K562 (cell line): Measurements from ENCODE around the gene DCST1. TPM values are rescaled to one million over a fixed set of nuclear protein-coding genes. Genes with fewer than 3 reads are reported as not detected.
A peak's percentile ranks its signal among the peaks of the same experiment; 100 is the strongest.

Experiments used
- ATAC-seq: fragments of 200-7000 bp; cut with Tn5 transposase; 3 replicates; pipeline ENCODE4 v1.9.1; 2020; ENCODE audit warnings: moderate library complexity
- BruUV-seq: library from RNA; stranded (reverse); fragments of 400-500 nt; replicated peaks from 2 replicates; lab custom pipeline; 2021; lab: Mats Ljungman, UMichigan
- CTCF ChIA-PET: fragments of 300-600 bp; formaldehyde crosslinking; extraction: SDS; loops from one replicate; lab custom pipeline; 2021; ENCODE audit warnings: low intra/inter-chr PET ratio; lab: Yijun Ruan, JAX
- POLR2A ChIA-PET: fragments of 300-600, 350-650 bp; sonication (Branson Sonifier 250); formaldehyde crosslinking; extraction: SDS; loops from one replicate; lab custom pipeline; 2021; ENCODE audit warnings: antibody characterized with exemption, inconsistent platforms; lab: Yijun Ruan, JAX
- DNase-seq, 4 experiments: peaks; one replicate each; pipeline versions ENCODE4 v3.0.0 to v3.0.0-alpha.2; 2011 to 2018; ENCODE audit warnings: low spot score in 3 of 4, mixed read lengths in 3 of 4; ENCODE audit errors: extremely low read depth in 1 of 4
- FAIRE-seq: peaks from 2 replicates; lab custom pipeline; 2011; peaks lifted over from hg19 to GRCh38; lab: Jason Lieb, UNC
- H2AFZ ChIP-seq: 2 replicates; pipeline ENCODE4 v1.6.0; 2011; ENCODE audit warnings: low read depth, low read length, control low read depth, inconsistent platforms
- H3K27ac ChIP-seq: fragments of 200-600 bp; 3 replicates; pipeline ENCODE4 v1.8.0; 2011; ENCODE audit warnings: low read depth, mild to moderate bottlenecking, control low read depth, inconsistent platforms, low read length, moderate library complexity, mixed read lengths; ENCODE audit errors: extremely low read depth
- H3K27me3 ChIP-seq, 2 experiments: fragments of 300-600 bp in 1 of 2; 2 replicates in 1 of 2; 3 replicates in 1 of 2; pipeline versions ENCODE4 v1.6.0 to v1.8.0; 2011; ENCODE audit warnings: inconsistent platforms in 2 of 2, low read length in 2 of 2, mild to moderate bottlenecking in 1 of 2, mixed read lengths in 1 of 2, moderate library complexity in 1 of 2; ENCODE audit not compliant: control insufficient read depth in 2 of 2, insufficient read depth in 2 of 2
- H3K36me3 ChIP-seq: fragments of 300-600 bp; 3 replicates; pipeline ENCODE4 v1.8.0; 2011; ENCODE audit warnings: mild to moderate bottlenecking, low read length, inconsistent platforms; ENCODE audit not compliant: control insufficient read depth, insufficient read depth
- H3K4me1 ChIP-seq, 2 experiments: fragments of 200-600 bp in 1 of 2; replicated peaks in 1 of 2; 2 replicates in 1 of 2; 3 replicates in 1 of 2; pipeline versions ENCODE4 v1.5.1 to v1.8.0; 2011; ENCODE audit warnings: inconsistent platforms in 2 of 2, low read length in 2 of 2, mild to moderate bottlenecking in 1 of 2, mixed read lengths in 1 of 2, moderate library complexity in 1 of 2; ENCODE audit not compliant: control insufficient read depth in 2 of 2, insufficient read depth in 2 of 2
- H3K4me2 ChIP-seq: 2 replicates; pipeline ENCODE4 v1.6.1; 2011; ENCODE audit warnings: low read length, control low read depth, inconsistent platforms, mixed read lengths; ENCODE audit not compliant: insufficient read depth
- H3K4me3 ChIP-seq: fragments of 200-600 bp; sonication (generic), shearing (Covaris generic); 2 replicates; pipeline ENCODE4 v1.5.1; 2016; ENCODE audit warnings: control low read depth, inconsistent platforms
- H3K79me2 ChIP-seq: fragments of 200-600 bp; 3 replicates; pipeline ENCODE4 v1.8.0; 2011; ENCODE audit warnings: low read length, inconsistent platforms; ENCODE audit not compliant: control insufficient read depth, insufficient read depth
- H3K9ac ChIP-seq, 2 experiments: 2 replicates each; pipeline versions ENCODE4 v1.6.0 to v1.6.1; 2011; ENCODE audit warnings: low read depth in 2 of 2, low read length in 2 of 2, control low read depth in 1 of 2, inconsistent platforms in 1 of 2, mild to moderate bottlenecking in 1 of 2, mixed read lengths in 1 of 2; ENCODE audit not compliant: insufficient read depth in 1 of 2
- H3K9me1 ChIP-seq: one replicate; pipeline ENCODE4 v1.6.0; 2011; ENCODE audit warnings: inconsistent platforms, mild to moderate bottlenecking, low read length, moderate library complexity; ENCODE audit not compliant: control insufficient read depth, insufficient read depth
- H3K9me3 ChIP-seq: replicated peaks from 2 replicates; pipeline ENCODE4 v1.5.1; 2011; ENCODE audit warnings: low read depth, low read length, inconsistent platforms; ENCODE audit not compliant: control insufficient read depth, insufficient read depth
- H4K20me1 ChIP-seq: replicated peaks from 2 replicates; pipeline ENCODE4 v1.6.1; 2011; ENCODE audit warnings: low read length, inconsistent platforms, mixed read lengths; ENCODE audit not compliant: control insufficient read depth, insufficient read depth
- BRD4 ChIP-seq: fragments of 200-600 bp; sonication (generic); IDR thresholded peaks from 2 replicates; pipeline ENCODE4 v1.6.1; 2017; ENCODE audit warnings: inconsistent platforms
- DPF2 ChIP-seq: fragments of 450-650 bp; IDR thresholded peaks from 2 replicates; pipeline ENCODE4 v1.6.1; 2016
- HLTF ChIP-seq: fragments of 450-650 bp; IDR thresholded peaks from 2 replicates; pipeline ENCODE4 v1.6.1; 2016
- MXI1 ChIP-seq: IDR thresholded peaks from 2 replicates; pipeline ENCODE4 v1.6.1; 2011; ENCODE audit warnings: low read depth, mild to moderate bottlenecking, improper control_type of control experiment, low read length
- POLR2AphosphoS5 ChIP-seq: IDR thresholded peaks from 2 replicates; pipeline ENCODE4 v1.6.1; 2011; ENCODE audit warnings: mild to moderate bottlenecking, low read depth, low read length, moderate library complexity; ENCODE audit not compliant: control insufficient read depth, insufficient read depth
- RBM22 ChIP-seq: fragments of 200-400 bp; formaldehyde crosslinking; IDR thresholded peaks from 2 replicates; pipeline ENCODE4 v1.6.1; 2018; ENCODE audit warnings: low read length, low read depth; ENCODE audit not compliant: poor library complexity, severe bottlenecking
- RCOR1 ChIP-seq, 2 experiments: IDR thresholded peaks; 2 replicates each; pipeline ENCODE4 v1.6.1; 2012; ENCODE audit warnings: low read depth in 2 of 2, low read length in 2 of 2, borderline replicate concordance in 1 of 2, improper control_type of control experiment in 1 of 2
- WGBS: fragments of 100-300 bp; shearing (Covaris generic); methylation state at CpG from one replicate; pipeline ENCODE4 v1.1.6; 2016; ENCODE audit warnings: low coverage, mixed read lengths; ENCODE audit not compliant: insufficient coverage; ENCODE audit errors: missing lambda C conversion rate; 5-methylcytosine and 5-hydroxymethylcytosine counted together
- in situ Hi-C: fragments of 300-500 bp; cut with MboI; formaldehyde crosslinking; loops from 4 replicates; pipeline ENCODE4 v1.15.0; 2018; ENCODE audit warnings: inconsistent platforms, mixed read lengths
- intact Hi-C: fragments of 100-400 bp; cut with micrococcal nuclease; formaldehyde crosslinking; loops from 2 replicates; pipeline ENCODE4 v1.14.2; 2022
- polyA plus RNA-seq, 8 experiments: library from polyadenylated mRNA; depleted of rRNA in 4 of 8; stranded (reverse) in 5 of 8; unstranded in 3 of 8; fragments of >200 nt; fragmentation: Nextera tagmentation in 2 of 8; fragmentation: Illumina TruSeq in 1 of 8; extraction: Ambion mirVana in 2 of 8; extraction: Trizol in 1 of 8; gene quantifications; 2 replicates each; pipeline versions ENCODE4 v1.2.1 to v1.2.3, GENCODE V29; 2011 to 2014; ENCODE audit warnings: inconsistent platforms in 1 of 8, missing spikeins in 1 of 8
- total RNA-seq, 7 experiments: library from RNA; depleted of rRNA in 6 of 7; stranded (reverse); fragments of >200 nt in 6 of 7; fragmentation: Illumina TruSeq in 2 of 7; extraction: Trizol in 2 of 7; gene quantifications; 2 replicates each; pipeline versions ENCODE4 v1.2.1 to v1.2.3, GENCODE V29; 2011 to 2021; ENCODE audit warnings: low replicate concordance in 1 of 7
- TF ChIP-seq, protein P1 (sequence below): fragments of 450-650 bp; IDR thresholded peaks from 2 replicates; pipeline ENCODE4 v1.6.1; 2018; ENCODE audit not compliant: partially characterized antibody
- TF ChIP-seq, protein P2 (sequence below), 3 experiments: IDR thresholded peaks in 2 of 3; conservative IDR thresholded peaks in 1 of 3; 2 replicates each; pipeline ENCODE4 v1.5.1; 2011 to 2012; ENCODE audit warnings: low read length in 3 of 3, mild to moderate bottlenecking in 3 of 3, control low read depth in 2 of 3, improper control_type of control experiment in 1 of 3, inconsistent platforms in 1 of 3, low read depth in 1 of 3, mixed read lengths in 1 of 3, moderate library complexity in 1 of 3; ENCODE audit not compliant: insufficient read depth in 2 of 3
- TF ChIP-seq, protein P3 (sequence below): sonication (generic); formaldehyde crosslinking; IDR thresholded peaks from 2 replicates; pipeline ENCODE4 v1.9.0; 2022; ENCODE audit warnings: mild to moderate bottlenecking, missing genetic modification reagents

DCST1 gene
- total and polyA plus RNA-seq, 9 of the 15 experiments (the other 6 are each of a cell fraction or from before 2014, with no cell fraction given): not detected

GRCh38 chr1:154988058-154988954 is 45.3 kb upstream of the DCST1 start:
- intact Hi-C loops: no loop called here
- in situ Hi-C loops: no loop called here
- H3K36me3 ChIP-seq: peaks cover 57% of the 10 kb centered on the region
- TF ChIP-seq BRD4 (no peak), HLTF (no peak), RBM22 (no peak), DPF2 (no peak), RCOR1 (IDR thresholded peaks at IDR 0.05; ENCODE audit: borderline replicate concordance in 1 of 2, low read depth in 2 of 2, low read length in 2 of 2) (0 out of 4 replicates have a peak, but pooled peaks of 1 of the 2 experiments have one; percentile 11), MXI1 (no peak), POLR2AphosphoS5 (peak; percentile 12; the same call in 1 of the 2 replicates)
- TF ChIP-seq, protein P1, sequence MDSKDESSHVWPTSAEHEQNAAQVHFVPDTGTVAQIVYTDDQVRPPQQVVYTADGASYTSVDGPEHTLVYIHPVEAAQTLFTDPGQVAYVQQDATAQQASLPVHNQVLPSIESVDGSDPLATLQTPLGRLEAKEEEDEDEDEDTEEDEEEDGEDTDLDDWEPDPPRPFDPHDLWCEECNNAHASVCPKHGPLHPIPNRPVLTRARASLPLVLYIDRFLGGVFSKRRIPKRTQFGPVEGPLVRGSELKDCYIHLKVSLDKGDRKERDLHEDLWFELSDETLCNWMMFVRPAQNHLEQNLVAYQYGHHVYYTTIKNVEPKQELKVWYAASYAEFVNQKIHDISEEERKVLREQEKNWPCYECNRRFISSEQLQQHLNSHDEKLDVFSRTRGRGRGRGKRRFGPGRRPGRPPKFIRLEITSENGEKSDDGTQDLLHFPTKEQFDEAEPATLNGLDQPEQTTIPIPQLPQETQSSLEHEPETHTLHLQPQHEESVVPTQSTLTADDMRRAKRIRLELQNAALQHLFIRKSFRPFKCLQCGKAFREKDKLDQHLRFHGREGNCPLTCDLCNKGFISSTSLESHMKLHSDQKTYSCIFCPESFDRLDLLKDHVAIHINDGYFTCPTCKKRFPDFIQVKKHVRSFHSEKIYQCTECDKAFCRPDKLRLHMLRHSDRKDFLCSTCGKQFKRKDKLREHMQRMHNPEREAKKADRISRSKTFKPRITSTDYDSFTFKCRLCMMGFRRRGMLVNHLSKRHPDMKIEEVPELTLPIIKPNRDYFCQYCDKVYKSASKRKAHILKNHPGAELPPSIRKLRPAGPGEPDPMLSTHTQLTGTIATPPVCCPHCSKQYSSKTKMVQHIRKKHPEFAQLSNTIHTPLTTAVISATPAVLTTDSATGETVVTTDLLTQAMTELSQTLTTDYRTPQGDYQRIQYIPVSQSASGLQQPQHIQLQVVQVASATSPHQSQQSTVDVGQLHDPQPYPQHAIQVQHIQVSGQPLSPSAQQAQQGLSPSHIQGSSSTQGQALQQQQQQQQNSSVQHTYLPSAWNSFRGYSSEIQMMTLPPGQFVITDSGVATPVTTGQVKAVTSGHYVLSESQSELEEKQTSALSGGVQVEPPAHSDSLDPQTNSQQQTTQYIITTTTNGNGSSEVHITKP: peak; percentile 43
- TF ChIP-seq, protein P2, sequence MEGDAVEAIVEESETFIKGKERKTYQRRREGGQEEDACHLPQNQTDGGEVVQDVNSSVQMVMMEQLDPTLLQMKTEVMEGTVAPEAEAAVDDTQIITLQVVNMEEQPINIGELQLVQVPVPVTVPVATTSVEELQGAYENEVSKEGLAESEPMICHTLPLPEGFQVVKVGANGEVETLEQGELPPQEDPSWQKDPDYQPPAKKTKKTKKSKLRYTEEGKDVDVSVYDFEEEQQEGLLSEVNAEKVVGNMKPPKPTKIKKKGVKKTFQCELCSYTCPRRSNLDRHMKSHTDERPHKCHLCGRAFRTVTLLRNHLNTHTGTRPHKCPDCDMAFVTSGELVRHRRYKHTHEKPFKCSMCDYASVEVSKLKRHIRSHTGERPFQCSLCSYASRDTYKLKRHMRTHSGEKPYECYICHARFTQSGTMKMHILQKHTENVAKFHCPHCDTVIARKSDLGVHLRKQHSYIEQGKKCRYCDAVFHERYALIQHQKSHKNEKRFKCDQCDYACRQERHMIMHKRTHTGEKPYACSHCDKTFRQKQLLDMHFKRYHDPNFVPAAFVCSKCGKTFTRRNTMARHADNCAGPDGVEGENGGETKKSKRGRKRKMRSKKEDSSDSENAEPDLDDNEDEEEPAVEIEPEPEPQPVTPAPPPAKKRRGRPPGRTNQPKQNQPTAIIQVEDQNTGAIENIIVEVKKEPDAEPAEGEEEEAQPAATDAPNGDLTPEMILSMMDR (IDR thresholded peaks at IDR 0.05 in 2 of 3, conservative IDR thresholded peaks at IDR 0.05 in 1 of 3; ENCODE audit: insufficient read depth in 2 of 3, low read depth in 1 of 3, low read length in 3 of 3): peak; percentile 42 to 51 (median 50); a peak in 5 of 6 replicates
- TF ChIP-seq, protein P3, sequence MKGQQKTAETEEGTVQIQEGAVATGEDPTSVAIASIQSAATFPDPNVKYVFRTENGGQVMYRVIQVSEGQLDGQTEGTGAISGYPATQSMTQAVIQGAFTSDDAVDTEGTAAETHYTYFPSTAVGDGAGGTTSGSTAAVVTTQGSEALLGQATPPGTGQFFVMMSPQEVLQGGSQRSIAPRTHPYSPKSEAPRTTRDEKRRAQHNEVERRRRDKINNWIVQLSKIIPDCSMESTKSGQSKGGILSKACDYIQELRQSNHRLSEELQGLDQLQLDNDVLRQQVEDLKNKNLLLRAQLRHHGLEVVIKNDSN (CRISPR knock-in tag): peak; percentile 23; the same call in 1 of the 2 replicates

More at GRCh38 chr1:154988058-154988954, 45.3 kb upstream of the DCST1 start:
- FAIRE-seq: no peak
- POLR2A ChIA-PET: interaction anchor here (0.6 to 2.8 kb wide), 5 partner anchors 11 to 22 kb away, joined by 3 to 21 read pairs (median 4); partner anchors contain the start of gene CKS1B
- Histone ChIP-seq H3K27ac (no peak overlapping the region; the same call in 2 of the 3 replicates), H3K4me1 (peaks cover 10 to 37% of the 10 kb centered on the region in 2 experiments), H3K9me3 (no peaks in the 10 kb centered on the region), H3K9ac (peak overlapping the region in 1 of 2 experiments; percentile 83; a peak in 2 of 4 replicates), H3K27me3 (no peaks in the 10 kb centered on the region), H3K4me3 (no peak overlapping the region), H3K79me2 (peaks cover 60% of the 10 kb centered on the region), H4K20me1 (no peaks in the 10 kb centered on the region; the same call in 1 of the 2 replicates), H2AFZ (no peak overlapping the region), H3K9me1 (peaks cover 6% of the 10 kb centered on the region), H3K4me2 (no peak overlapping the region)
- CTCF ChIA-PET: no interaction called here
- ATAC-seq: no peak
- BruUV-seq: no TSS peak
- DNase-seq: peak in 1 of 4 experiments; percentile 57
- 90% methylated on average over 15 of the region's 17 CpGs for WGBS
